Measurements from ENCODE around the gene MCM3AP. TPM values are rescaled to one million over a fixed set of nuclear protein-coding genes. Genes with fewer than 3 reads are reported as not detected.

MCM3AP gene
- total and polyA plus RNA-seq, 9 of the 15 experiments (the other 6 are each of a cell fraction or from before 2014, with no cell fraction given) = 6.5 to 179 (median 69.6) TPM

GRCh38 chr21:46325073-46325912 is 39.9 kb upstream of the MCM3AP start (continued):
- TF ChIP-seq PATZ1 (CRISPR knock-in tag; IDR thresholded peaks at IDR 0.05; ENCODE audit: borderline replicate concordance) = no peak
- TF ChIP-seq, protein P1, sequence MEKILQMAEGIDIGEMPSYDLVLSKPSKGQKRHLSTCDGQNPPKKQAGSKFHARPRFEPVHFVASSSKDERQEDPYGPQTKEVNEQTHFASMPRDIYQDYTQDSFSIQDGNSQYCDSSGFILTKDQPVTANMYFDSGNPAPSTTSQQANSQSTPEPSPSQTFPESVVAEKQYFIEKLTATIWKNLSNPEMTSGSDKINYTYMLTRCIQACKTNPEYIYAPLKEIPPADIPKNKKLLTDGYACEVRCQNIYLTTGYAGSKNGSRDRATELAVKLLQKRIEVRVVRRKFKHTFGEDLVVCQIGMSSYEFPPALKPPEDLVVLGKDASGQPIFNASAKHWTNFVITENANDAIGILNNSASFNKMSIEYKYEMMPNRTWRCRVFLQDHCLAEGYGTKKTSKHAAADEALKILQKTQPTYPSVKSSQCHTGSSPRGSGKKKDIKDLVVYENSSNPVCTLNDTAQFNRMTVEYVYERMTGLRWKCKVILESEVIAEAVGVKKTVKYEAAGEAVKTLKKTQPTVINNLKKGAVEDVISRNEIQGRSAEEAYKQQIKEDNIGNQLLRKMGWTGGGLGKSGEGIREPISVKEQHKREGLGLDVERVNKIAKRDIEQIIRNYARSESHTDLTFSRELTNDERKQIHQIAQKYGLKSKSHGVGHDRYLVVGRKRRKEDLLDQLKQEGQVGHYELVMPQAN (IDR thresholded peaks at IDR 0.05; ENCODE audit: borderline replicate concordance) = peak; percentile 53; the same call in 1 of the 2 replicates
- TF ChIP-seq ZEB2 (IDR thresholded peaks at IDR 0.05) = peak; percentile 41; the same call in 1 of the 2 replicates
- 0 out of 2 replicates have a peak, but pooled peaks have one; percentile 8 for TF ChIP-seq ZNF586 (CRISPR knock-in tag; conservative IDR thresholded peaks at IDR 0.05)
- peak; percentile 59 for TF ChIP-seq TAF1 (IDR thresholded peaks at IDR 0.05; ENCODE audit: control insufficient read depth, extremely low read depth, insufficient read depth, low read length, severe bottlenecking)
- TF ChIP-seq RNF2 (IDR thresholded peaks at IDR 0.05) = 0 out of 2 replicates have a peak, but pooled peaks have one; percentile 17
- 0 out of 2 replicates have a peak, but pooled peaks have one; percentile 16 for TF ChIP-seq ZNF124 (CRISPR knock-in tag; IDR thresholded peaks at IDR 0.05)
- 0 out of 2 replicates have a peak, but pooled peaks have one; percentile 6 for TF ChIP-seq ZSCAN29 (IDR thresholded peaks at IDR 0.05)
- TF ChIP-seq, protein P2, sequence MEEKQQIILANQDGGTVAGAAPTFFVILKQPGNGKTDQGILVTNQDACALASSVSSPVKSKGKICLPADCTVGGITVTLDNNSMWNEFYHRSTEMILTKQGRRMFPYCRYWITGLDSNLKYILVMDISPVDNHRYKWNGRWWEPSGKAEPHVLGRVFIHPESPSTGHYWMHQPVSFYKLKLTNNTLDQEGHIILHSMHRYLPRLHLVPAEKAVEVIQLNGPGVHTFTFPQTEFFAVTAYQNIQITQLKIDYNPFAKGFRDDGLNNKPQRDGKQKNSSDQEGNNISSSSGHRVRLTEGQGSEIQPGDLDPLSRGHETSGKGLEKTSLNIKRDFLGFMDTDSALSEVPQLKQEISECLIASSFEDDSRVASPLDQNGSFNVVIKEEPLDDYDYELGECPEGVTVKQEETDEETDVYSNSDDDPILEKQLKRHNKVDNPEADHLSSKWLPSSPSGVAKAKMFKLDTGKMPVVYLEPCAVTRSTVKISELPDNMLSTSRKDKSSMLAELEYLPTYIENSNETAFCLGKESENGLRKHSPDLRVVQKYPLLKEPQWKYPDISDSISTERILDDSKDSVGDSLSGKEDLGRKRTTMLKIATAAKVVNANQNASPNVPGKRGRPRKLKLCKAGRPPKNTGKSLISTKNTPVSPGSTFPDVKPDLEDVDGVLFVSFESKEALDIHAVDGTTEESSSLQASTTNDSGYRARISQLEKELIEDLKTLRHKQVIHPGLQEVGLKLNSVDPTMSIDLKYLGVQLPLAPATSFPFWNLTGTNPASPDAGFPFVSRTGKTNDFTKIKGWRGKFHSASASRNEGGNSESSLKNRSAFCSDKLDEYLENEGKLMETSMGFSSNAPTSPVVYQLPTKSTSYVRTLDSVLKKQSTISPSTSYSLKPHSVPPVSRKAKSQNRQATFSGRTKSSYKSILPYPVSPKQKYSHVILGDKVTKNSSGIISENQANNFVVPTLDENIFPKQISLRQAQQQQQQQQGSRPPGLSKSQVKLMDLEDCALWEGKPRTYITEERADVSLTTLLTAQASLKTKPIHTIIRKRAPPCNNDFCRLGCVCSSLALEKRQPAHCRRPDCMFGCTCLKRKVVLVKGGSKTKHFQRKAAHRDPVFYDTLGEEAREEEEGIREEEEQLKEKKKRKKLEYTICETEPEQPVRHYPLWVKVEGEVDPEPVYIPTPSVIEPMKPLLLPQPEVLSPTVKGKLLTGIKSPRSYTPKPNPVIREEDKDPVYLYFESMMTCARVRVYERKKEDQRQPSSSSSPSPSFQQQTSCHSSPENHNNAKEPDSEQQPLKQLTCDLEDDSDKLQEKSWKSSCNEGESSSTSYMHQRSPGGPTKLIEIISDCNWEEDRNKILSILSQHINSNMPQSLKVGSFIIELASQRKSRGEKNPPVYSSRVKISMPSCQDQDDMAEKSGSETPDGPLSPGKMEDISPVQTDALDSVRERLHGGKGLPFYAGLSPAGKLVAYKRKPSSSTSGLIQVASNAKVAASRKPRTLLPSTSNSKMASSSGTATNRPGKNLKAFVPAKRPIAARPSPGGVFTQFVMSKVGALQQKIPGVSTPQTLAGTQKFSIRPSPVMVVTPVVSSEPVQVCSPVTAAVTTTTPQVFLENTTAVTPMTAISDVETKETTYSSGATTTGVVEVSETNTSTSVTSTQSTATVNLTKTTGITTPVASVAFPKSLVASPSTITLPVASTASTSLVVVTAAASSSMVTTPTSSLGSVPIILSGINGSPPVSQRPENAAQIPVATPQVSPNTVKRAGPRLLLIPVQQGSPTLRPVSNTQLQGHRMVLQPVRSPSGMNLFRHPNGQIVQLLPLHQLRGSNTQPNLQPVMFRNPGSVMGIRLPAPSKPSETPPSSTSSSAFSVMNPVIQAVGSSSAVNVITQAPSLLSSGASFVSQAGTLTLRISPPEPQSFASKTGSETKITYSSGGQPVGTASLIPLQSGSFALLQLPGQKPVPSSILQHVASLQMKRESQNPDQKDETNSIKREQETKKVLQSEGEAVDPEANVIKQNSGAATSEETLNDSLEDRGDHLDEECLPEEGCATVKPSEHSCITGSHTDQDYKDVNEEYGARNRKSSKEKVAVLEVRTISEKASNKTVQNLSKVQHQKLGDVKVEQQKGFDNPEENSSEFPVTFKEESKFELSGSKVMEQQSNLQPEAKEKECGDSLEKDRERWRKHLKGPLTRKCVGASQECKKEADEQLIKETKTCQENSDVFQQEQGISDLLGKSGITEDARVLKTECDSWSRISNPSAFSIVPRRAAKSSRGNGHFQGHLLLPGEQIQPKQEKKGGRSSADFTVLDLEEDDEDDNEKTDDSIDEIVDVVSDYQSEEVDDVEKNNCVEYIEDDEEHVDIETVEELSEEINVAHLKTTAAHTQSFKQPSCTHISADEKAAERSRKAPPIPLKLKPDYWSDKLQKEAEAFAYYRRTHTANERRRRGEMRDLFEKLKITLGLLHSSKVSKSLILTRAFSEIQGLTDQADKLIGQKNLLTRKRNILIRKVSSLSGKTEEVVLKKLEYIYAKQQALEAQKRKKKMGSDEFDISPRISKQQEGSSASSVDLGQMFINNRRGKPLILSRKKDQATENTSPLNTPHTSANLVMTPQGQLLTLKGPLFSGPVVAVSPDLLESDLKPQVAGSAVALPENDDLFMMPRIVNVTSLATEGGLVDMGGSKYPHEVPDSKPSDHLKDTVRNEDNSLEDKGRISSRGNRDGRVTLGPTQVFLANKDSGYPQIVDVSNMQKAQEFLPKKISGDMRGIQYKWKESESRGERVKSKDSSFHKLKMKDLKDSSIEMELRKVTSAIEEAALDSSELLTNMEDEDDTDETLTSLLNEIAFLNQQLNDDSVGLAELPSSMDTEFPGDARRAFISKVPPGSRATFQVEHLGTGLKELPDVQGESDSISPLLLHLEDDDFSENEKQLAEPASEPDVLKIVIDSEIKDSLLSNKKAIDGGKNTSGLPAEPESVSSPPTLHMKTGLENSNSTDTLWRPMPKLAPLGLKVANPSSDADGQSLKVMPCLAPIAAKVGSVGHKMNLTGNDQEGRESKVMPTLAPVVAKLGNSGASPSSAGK (IDR thresholded peaks at IDR 0.05) = peak; percentile 61

Data from K562 (cell line).